Measurements from ENCODE around the gene SMYD2. TPM values are rescaled to one million over a fixed set of nuclear protein-coding genes. Genes with fewer than 3 reads are reported as not detected.

Gene SMYD2
- total RNA-seq, result 49.8 and 53.0 TPM in 2 replicates

DNA sequence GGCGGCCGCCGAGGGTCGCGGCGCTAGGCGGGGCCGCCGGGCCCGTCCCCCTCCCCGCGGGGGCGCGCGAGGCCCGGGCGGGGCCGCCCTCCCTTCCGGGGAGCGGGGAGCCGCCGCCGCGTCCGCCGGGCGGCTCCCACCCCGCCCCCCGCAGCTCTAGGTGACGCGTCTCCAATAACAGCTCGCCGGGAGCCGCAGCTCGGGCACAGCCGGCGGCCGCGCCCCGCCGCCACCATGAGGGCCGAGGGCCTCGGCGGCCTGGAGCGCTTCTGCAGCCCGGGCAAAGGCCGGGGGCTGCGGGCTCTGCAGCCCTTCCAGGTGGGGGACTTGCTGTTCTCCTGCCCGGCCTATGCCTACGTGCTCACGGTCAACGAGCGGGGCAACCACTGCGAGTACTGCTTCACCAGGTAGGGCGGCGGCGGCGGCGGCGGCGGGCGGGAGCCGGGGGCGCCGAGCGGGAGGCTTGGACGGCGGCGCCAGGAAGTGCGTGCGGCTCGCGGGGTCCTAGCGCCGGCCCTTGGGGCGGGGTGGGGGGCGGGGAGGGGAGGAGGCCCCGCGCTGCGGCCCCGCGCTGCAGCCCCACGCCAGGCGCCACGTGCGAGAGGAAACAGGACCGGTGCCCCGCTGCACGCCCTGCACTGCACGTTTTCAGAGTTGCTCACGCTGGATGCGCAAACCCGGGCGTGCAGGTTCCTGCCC, at the start of gene SMYD2:
TSS of gene SMYD2 (plus strand) at position 139 of the 699 bp plus-strand sequence. CDS start at position 235, 96 bp downstream.

